A549 (cell line): ENCODE measurements around the gene IDH3B. TPM values are rescaled to one million over a fixed set of nuclear protein-coding genes. Genes with fewer than 3 reads are reported as not detected.

Experiments used
- ATAC-seq, 2 experiments: fragments of 200-7000 bp in 1 of 2; fragments of >200 bp in 1 of 2; cut with Nextera tagmentation in 1 of 2; cut with Tn5 transposase in 1 of 2; 3 replicates each; pipeline versions ENCODE4 v1.8.0 to v1.9.1; 2018 to 2020; ENCODE audit warnings: mild to moderate bottlenecking in 1 of 2, moderate library complexity in 1 of 2
- CTCF ChIA-PET: fragments of 300-600 bp; sonication (Branson Sonifier 250); formaldehyde crosslinking; extraction: SDS; loops from one replicate; lab custom pipeline; 2021; ENCODE audit warnings: antibody characterized with exemption, inconsistent platforms; lab: Yijun Ruan, JAX
- POLR2A ChIA-PET: fragments of 350-600 bp; formaldehyde crosslinking; extraction: SDS; loops from one replicate; lab custom pipeline; 2021; ENCODE audit warnings: antibody characterized with exemption, inconsistent platforms; lab: Yijun Ruan, JAX
- DNase-seq, 2 experiments: peaks; one replicate each; pipeline versions ENCODE4 v3.0.0 to v3.0.0-alpha.2; 2011 to 2016; ENCODE audit warnings: low read depth in 1 of 2, low spot score in 1 of 2
- FAIRE-seq: peaks from 2 replicates; lab custom pipeline; 2011; peaks lifted over from hg19 to GRCh38; lab: Jason Lieb, UNC
- H3K27ac ChIP-seq, 2 experiments: fragments of >200 bp; sonication (Bioruptor Twin); formaldehyde crosslinking; 3 replicates each; pipeline ENCODE4 v1.5.1; 2016 to 2017
- H3K4me1 ChIP-seq: fragments of >200 bp; sonication (Bioruptor Twin); formaldehyde crosslinking; 3 replicates; pipeline ENCODE4 v1.6.1; 2016
- H3K4me2 ChIP-seq: fragments of >200 bp; sonication (Bioruptor Twin); formaldehyde crosslinking; 3 replicates; pipeline ENCODE4 v1.6.1; 2016
- H3K4me3 ChIP-seq: fragments of >200 bp; sonication (Bioruptor Twin); formaldehyde crosslinking; 3 replicates; pipeline ENCODE4 v1.5.1; 2016
- H3K9me3 ChIP-seq: fragments of >200 bp; sonication (Bioruptor Twin); formaldehyde crosslinking; 3 replicates; pipeline ENCODE4 v1.6.1; 2016
- CBX2 ChIP-seq: fragments of 200-600 bp; sonication (generic); IDR thresholded peaks from 2 replicates; pipeline ENCODE4 v1.6.1; 2016; ENCODE audit warnings: low read depth, mild to moderate bottlenecking, borderline replicate concordance
- CBX8 ChIP-seq: fragments of 200-600 bp; sonication (generic); IDR thresholded peaks from 2 replicates; pipeline ENCODE4 v1.6.1; 2016
- CHD2 ChIP-seq: fragments of 150-350 bp; IDR thresholded peaks from 2 replicates; pipeline ENCODE4 v1.6.1; 2014; ENCODE audit warnings: low read length; ENCODE audit not compliant: partially characterized antibody
- EHMT2 ChIP-seq: fragments of 200-600 bp; sonication (generic); IDR thresholded peaks from 2 replicates; pipeline ENCODE4 v1.6.1; 2016; ENCODE audit warnings: antibody characterized with exemption, low read depth, mild to moderate bottlenecking, moderate library complexity
- FOSL2 ChIP-seq, 2 experiments: fragments of 450-650 bp in 1 of 2; fragments of >200 bp in 1 of 2; sonication (Bioruptor Twin) in 1 of 2; formaldehyde crosslinking; IDR thresholded peaks; 2 replicates each; pipeline versions ENCODE4 v1.5.0 to v1.6.1; 2016 to 2020; ENCODE audit warnings: mild to moderate bottlenecking in 1 of 2, moderate library complexity in 1 of 2
- HDAC2 ChIP-seq: fragments of 200-600 bp; sonication (generic); IDR thresholded peaks from 2 replicates; pipeline ENCODE4 v1.6.1; 2016
- HOXA7 ChIP-seq: fragments of 250-450 bp; sonication (Bioruptor Pico); IDR thresholded peaks from 2 replicates; pipeline ENCODE4 v1.5.0; 2020; ENCODE audit warnings: mild to moderate bottlenecking, moderate library complexity
- HOXB5 ChIP-seq: fragments of 250-450 bp; sonication (Bioruptor Pico); IDR thresholded peaks from 2 replicates; pipeline ENCODE4 v1.5.0; 2020; ENCODE audit warnings: mild to moderate bottlenecking, moderate library complexity
- JUNB ChIP-seq: fragments of >200 bp; sonication (Bioruptor Twin); formaldehyde crosslinking; IDR thresholded peaks from 2 replicates; pipeline ENCODE4 v1.6.1; 2016
- KDM1A ChIP-seq: fragments of 200-600 bp; sonication (generic); IDR thresholded peaks from 2 replicates; pipeline ENCODE4 v1.6.1; 2016; ENCODE audit warnings: low read depth, mild to moderate bottlenecking
- MAFK ChIP-seq: fragments of 450-650 bp; IDR thresholded peaks from 2 replicates; pipeline ENCODE4 v1.6.1; 2014; ENCODE audit not compliant: partially characterized antibody
- MAX ChIP-seq: IDR thresholded peaks from 2 replicates; pipeline ENCODE4 v1.6.1; 2012
- PHF8 ChIP-seq: fragments of 200-600 bp; sonication (generic); IDR thresholded peaks from 2 replicates; pipeline ENCODE4 v1.6.1; 2016; ENCODE audit warnings: low read depth, mild to moderate bottlenecking, antibody characterized with exemption, moderate library complexity, borderline replicate concordance
- POLR2AphosphoS2 ChIP-seq: conservative IDR thresholded peaks from 2 replicates; pipeline ENCODE4 v1.6.1; 2012; ENCODE audit warnings: low read length, improper control_type of control experiment, inconsistent platforms
- RCOR1 ChIP-seq: fragments of 150-350 bp; IDR thresholded peaks from 2 replicates; pipeline ENCODE4 v1.6.1; 2014; ENCODE audit warnings: antibody characterized with exemption, low read length, low read depth
- REST ChIP-seq: fragments of 200-600 bp; sonication (generic); IDR thresholded peaks from 2 replicates; pipeline ENCODE4 v1.6.1; 2016; ENCODE audit warnings: antibody characterized with exemption, mild to moderate bottlenecking, moderate library complexity
- RFX5 ChIP-seq: fragments of 450-650 bp; IDR thresholded peaks from 2 replicates; pipeline ENCODE4 v1.7.1; 2014; ENCODE audit warnings: antibody characterized with exemption, mild to moderate bottlenecking, moderate library complexity
- SMC3 ChIP-seq: fragments of >200 bp; sonication (Bioruptor Twin); formaldehyde crosslinking; IDR thresholded peaks from 3 replicates; pipeline ENCODE4 v1.6.1; 2018; ENCODE audit warnings: inconsistent platforms
- SREBF2 ChIP-seq: fragments of 450-650 bp; IDR thresholded peaks from 2 replicates; pipeline ENCODE4 v1.6.1; 2014; ENCODE audit warnings: mild to moderate bottlenecking, moderate library complexity
- ZC3H11A ChIP-seq: fragments of 450-650 bp; IDR thresholded peaks from 2 replicates; pipeline ENCODE4 v1.6.1; 2014; ENCODE audit warnings: antibody characterized with exemption, mild to moderate bottlenecking
- ZFP36 ChIP-seq: fragments of 450-650 bp; IDR thresholded peaks from 2 replicates; pipeline ENCODE4 v1.6.1; 2014; ENCODE audit warnings: borderline replicate concordance; ENCODE audit not compliant: partially characterized antibody
- ZSCAN20 ChIP-seq: fragments of 250-450 bp; sonication (Bioruptor Pico); IDR thresholded peaks from 2 replicates; pipeline ENCODE4 v1.8.0; 2022; ENCODE audit warnings: mild to moderate bottlenecking, moderate library complexity
- WGBS: methylation state at CpG from one replicate; pipeline ENCODE4 v1.1.6; 2017; ENCODE audit errors: missing lambda C conversion rate; 5-methylcytosine and 5-hydroxymethylcytosine counted together
- polyA plus RNA-seq, 4 experiments: library from polyadenylated mRNA; depleted of rRNA in 3 of 4; stranded (reverse); fragments of >200 nt; fragmentation: RNase III in 1 of 4; extraction: RNeasy Plus Mini Kit Qiagen cat#74134 plus additional on column Dnase treatment in 1 of 4; gene quantifications; 2 replicates in 3 of 4; 3 replicates in 1 of 4; pipeline ENCODE4 v1.2.3, GENCODE V29; 2011 to 2017

The IDH3B gene
- polyA plus RNA-seq, 2 of the 4 experiments (the other 2 are of a cell fraction) = 154 to 200 TPM

GRCh38 chr20:2619961-2620595 lies 43.9 kb downstream of the IDH3B start (continued):
- 0 out of 2 replicates have a peak, but pooled peaks have one; percentile 18 for TF ChIP-seq FOSL2 (IDR thresholded peaks at IDR 0.05)
- TF ChIP-seq FOSL2 (CRISPR knock-in tag; IDR thresholded peaks at IDR 0.05) = peak; percentile 70
- TF ChIP-seq ZSCAN20 (CRISPR knock-in tag) = no peak
- TF ChIP-seq, all 56 proteins: peak for 5

- TF ChIP-seq EHMT2 = no peak
- TF ChIP-seq MAFK = peak; percentile 55
- CTCF ChIA-PET = no interaction called here
- 51% methylated on average over 2 of the region's 2 CpGs for WGBS
- Histone ChIP-seq H3K9me3 (peaks cover 10% of the 10 kb centered on the region), H3K4me3 (no peak overlapping the region), H3K4me2 (no peak overlapping the region), H3K4me1 (peaks cover 7% of the 10 kb centered on the region; the same call in 2 of the 3 replicates), H3K27ac (0 out of 6 replicates have a peak overlapping the region, but pooled peaks of 1 of the 2 experiments have one; percentile 9)
- no peak for DNase-seq
- FAIRE-seq = no peak
- ATAC-seq = no peak
- POLR2A ChIA-PET = no interaction called here
Observed at GRCh38 chr20:2619337-2619736, 44.7 kb downstream of the IDH3B start.

- CTCF ChIA-PET = no interaction called here
- Histone ChIP-seq H3K4me3 (no peak overlapping the region), H3K27ac (no peak overlapping the region), H3K9me3 (peaks cover 10% of the 10 kb centered on the region), H3K4me1 (peaks cover 7% of the 10 kb centered on the region; the same call in 2 of the 3 replicates), H3K4me2 (no peak overlapping the region)
- TF ChIP-seq MAX = no peak
- no peak for TF ChIP-seq ZFP36
- no peak for TF ChIP-seq REST
- no peak for TF ChIP-seq RFX5
- TF ChIP-seq SREBF2 = no peak
- no peak for TF ChIP-seq PHF8
- no peak for TF ChIP-seq RCOR1
- TF ChIP-seq POLR2AphosphoS2 = no peak
- TF ChIP-seq SMC3 = no peak
- TF ChIP-seq KDM1A = no peak
- TF ChIP-seq ZC3H11A = no peak
- TF ChIP-seq CBX2 = no peak
- no peak for TF ChIP-seq HOXB5 (CRISPR knock-in tag)
- TF ChIP-seq CBX8 = no peak
- no peak for TF ChIP-seq CHD2
- TF ChIP-seq JUNB = no peak
- TF ChIP-seq HDAC2 = no peak
- no peak for TF ChIP-seq HOXA7 (CRISPR knock-in tag)
- DNase-seq (no peak), FAIRE-seq (no peak), ATAC-seq (no peak)
- POLR2A ChIA-PET = no interaction called here
- WGBS = 51% methylated on average over 6 of the region's 6 CpGs
Observed at GRCh38 chr20:2618815-2619214, 45.2 kb downstream of the IDH3B start.
